Measurements from ENCODE around the gene ABCA2. TPM values are rescaled to one million over a fixed set of nuclear protein-coding genes. Genes with fewer than 3 reads are reported as not detected.

ABCA2 gene
- total and polyA plus RNA-seq, 8 donors: 20.8 to 34.8 (median 29.8) TPM

DNA sequence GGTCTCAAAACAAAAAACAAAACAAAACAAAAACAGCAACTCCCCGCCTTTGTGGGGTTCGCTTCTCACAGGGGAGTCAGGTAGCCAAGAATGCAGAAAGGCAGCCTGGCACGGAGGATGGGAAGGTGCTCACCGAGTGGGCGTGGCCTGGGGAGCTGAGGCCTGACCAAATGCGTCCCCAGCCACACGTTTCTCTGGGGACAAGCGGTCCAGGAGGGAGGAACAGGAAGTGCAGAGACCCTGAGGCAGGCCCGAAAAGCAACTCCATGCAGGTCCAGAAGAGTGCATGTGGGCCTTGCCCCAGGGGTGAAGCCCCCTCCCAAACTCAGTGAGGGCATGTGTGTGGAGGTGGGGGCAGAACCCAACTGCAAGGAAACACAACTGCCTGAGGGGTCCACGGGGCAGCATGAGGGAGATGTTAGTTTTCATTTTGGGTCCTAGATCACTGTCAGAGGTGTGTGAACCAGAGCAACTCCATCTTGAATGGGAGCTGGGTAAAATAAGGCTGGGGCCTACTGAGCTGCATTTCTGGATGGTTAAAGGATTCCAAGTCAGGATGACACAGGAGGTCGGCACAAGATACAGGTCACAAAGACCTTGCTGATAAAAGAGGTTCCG, 46.7 kb upstream of the ABCA2 start:
- no peak for TF ChIP-seq CTCF (IDR thresholded peaks at IDR 0.05)
- Histone ChIP-seq H3K4me3 (no peak overlapping the region), H3K4me1 (peaks cover 16 to 48% of the 10 kb centered on the region in 2 donors), H3K27ac (no peak overlapping the region), H3K9me3 (no peaks in the 10 kb centered on the region), H3K27me3 (peaks cover 0 to 21% of the 10 kb centered on the region in 2 donors), H3K36me3 (peaks cover 0 to 14% of the 10 kb centered on the region in 2 donors)
- intact Hi-C loops (cut with DNase I): no loop called here
- DNase-seq (no peak), ATAC-seq (no peak)

DNA sequence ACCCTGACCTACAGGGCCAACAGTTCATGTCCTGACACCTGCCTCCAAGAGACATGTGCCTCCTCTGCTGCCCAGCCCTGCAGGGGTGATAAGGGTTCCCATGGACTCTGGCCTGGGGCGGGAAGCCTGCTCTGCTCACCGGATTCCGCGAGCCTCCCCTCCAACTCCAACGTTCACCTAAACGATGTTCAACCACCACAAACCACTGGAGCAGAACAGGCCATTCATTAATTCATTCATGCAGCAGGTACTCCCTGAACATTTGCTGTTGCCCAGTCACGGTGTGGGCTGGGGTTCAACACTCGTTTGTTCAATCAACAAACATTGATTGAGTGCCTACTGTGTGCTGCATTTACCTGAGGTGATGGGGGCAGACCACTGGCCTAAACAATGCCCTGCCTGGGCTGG, 46.0 kb upstream of the ABCA2 start:
- ATAC-seq (no peak), DNase-seq (no peak)
- H3K4me1 ChIP-seq: peaks cover 21 to 48% of the 10 kb centered on the region in 2 donors
- peaks cover 0 to 6% of the 10 kb centered on the region in 2 donors for H3K36me3 ChIP-seq
- intact Hi-C loops (cut with DNase I): no loop called here
- H3K27me3 ChIP-seq: peaks cover 0 to 29% of the 10 kb centered on the region in 2 donors
- TF ChIP-seq CTCF (IDR thresholded peaks at IDR 0.05): no peak
- no peak overlapping the region for H3K4me3 ChIP-seq
- H3K27ac ChIP-seq: no peak overlapping the region
- no peaks in the 10 kb centered on the region for H3K9me3 ChIP-seq

DNA sequence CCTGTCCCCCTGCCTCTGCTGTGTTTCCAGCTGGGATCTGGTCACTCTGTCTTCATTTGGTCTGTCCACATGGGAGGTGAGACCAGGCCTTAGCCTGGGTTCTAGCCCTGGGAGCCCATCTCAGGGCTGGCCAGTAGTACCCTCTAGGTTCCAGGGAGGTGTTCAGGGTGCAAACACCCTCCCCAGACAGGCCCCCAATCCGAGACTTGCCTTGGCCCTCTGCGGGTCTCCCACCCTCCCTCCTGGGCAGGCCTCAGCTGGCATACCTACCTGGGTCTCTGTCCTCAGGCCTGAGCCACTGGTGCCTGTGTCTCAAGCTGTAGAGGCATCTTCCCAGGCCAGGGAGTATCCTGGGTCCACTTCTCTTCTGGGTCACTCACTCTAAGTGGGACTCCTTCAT, 43.2 kb upstream of the ABCA2 start:
- Histone ChIP-seq H3K4me3 (peak overlapping the region in 1 of 2 donors; percentile 41), H3K4me1 (peaks cover 11 to 30% of the 10 kb centered on the region in 2 donors), H3K27ac (peak overlapping the region in 1 of 2 donors; percentile 53), H3K36me3 (no peaks in the 10 kb centered on the region), H3K9me3 (no peaks in the 10 kb centered on the region), H3K27me3 (peaks cover 0 to 21% of the 10 kb centered on the region in 2 donors)
- ATAC-seq (no peak), DNase-seq (no peak)
- no peak for TF ChIP-seq CTCF (IDR thresholded peaks at IDR 0.05)
- intact Hi-C loops (cut with DNase I): no loop called here

DNA sequence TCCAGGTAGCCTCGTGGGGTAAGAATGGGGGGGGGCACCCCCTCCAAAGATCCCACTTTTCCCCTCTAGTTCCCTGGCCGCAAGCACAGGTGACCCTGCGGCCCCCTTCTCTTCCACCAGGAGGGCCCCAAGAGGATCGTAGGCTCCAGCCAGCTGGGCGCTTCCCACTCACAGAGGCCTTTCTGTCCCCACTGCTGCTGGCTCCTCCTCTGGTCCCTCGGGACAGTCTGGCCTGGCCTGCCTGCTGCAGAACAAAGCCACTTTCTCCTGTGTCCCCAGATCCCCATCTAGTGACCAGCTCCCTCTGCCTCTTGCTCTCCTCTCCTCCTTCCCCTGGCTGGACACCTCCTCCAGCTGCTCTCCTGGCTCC, 42.9 kb upstream of the ABCA2 start:
- H3K27ac ChIP-seq: peak overlapping the region; percentile 53 to 76
- intact Hi-C loops (cut with DNase I): no loop called here
- H3K9me3 ChIP-seq: no peaks in the 10 kb centered on the region
- ATAC-seq (peak; percentile 30), DNase-seq (no peak)
- peak overlapping the region; percentile 29 to 41 for H3K4me3 ChIP-seq
- TF ChIP-seq CTCF (IDR thresholded peaks at IDR 0.05): peak in 1 of 2 donors; percentile 25
- H3K36me3 ChIP-seq: no peaks in the 10 kb centered on the region
- peaks cover 0 to 21% of the 10 kb centered on the region in 2 donors for H3K27me3 ChIP-seq
- peaks cover 11 to 30% of the 10 kb centered on the region in 2 donors for H3K4me1 ChIP-seq

GRCh38 chr9:137070201-137070905, 42.3 kb upstream of the ABCA2 start, which contains the start of gene SAPCD2:
SAPCD2 (minus strand) TSS chr9:137070557; CDS start chr9:137070460, 97 bp downstream.
- H3K27ac ChIP-seq: peak within 1 kb of the TSS; percentile 53 to 76
- peak; percentile 93 for ATAC-seq
- intact Hi-C loops (cut with DNase I): no loop called here

More at GRCh38 chr9:137070201-137070905, 42.3 kb upstream of the ABCA2 start, which contains the start of gene SAPCD2:
- H3K9me3 ChIP-seq: no peaks in the 10 kb centered on the region
- peaks cover 0 to 21% of the 10 kb centered on the region in 2 donors for H3K27me3 ChIP-seq
- H3K4me1 ChIP-seq: peaks cover 11 to 30% of the 10 kb centered on the region in 2 donors
- TF ChIP-seq CTCF (IDR thresholded peaks at IDR 0.05): no peak
- DNase-seq: peak; percentile 81 to 93 (median 91)
- H3K4me3 ChIP-seq: peak within 1 kb of the TSS; percentile 29 to 41
- no peaks in the 10 kb centered on the region for H3K36me3 ChIP-seq

Data from left lung (tissue), 10 donors.